NB4 (cell line): ENCODE results near the gene ELMO3.

Experiments used
- MYC ChIP-seq: IDR thresholded peaks from 2 replicates; pipeline ENCODE4 v1.6.1; 2011; ENCODE audit warnings: low read depth, low read length
- POLR2A ChIP-seq: IDR thresholded peaks from 2 replicates; pipeline ENCODE4 v1.6.1; 2011; ENCODE audit warnings: mild to moderate bottlenecking; ENCODE audit not compliant: insufficient read length; ENCODE audit errors: extremely low read depth
- TF ChIP-seq, protein P1 (sequence below): IDR thresholded peaks from one replicate; pipeline ENCODE4 v1.5.1; 2012; ENCODE audit warnings: low read depth, low read length

- TF ChIP-seq, protein P1, sequence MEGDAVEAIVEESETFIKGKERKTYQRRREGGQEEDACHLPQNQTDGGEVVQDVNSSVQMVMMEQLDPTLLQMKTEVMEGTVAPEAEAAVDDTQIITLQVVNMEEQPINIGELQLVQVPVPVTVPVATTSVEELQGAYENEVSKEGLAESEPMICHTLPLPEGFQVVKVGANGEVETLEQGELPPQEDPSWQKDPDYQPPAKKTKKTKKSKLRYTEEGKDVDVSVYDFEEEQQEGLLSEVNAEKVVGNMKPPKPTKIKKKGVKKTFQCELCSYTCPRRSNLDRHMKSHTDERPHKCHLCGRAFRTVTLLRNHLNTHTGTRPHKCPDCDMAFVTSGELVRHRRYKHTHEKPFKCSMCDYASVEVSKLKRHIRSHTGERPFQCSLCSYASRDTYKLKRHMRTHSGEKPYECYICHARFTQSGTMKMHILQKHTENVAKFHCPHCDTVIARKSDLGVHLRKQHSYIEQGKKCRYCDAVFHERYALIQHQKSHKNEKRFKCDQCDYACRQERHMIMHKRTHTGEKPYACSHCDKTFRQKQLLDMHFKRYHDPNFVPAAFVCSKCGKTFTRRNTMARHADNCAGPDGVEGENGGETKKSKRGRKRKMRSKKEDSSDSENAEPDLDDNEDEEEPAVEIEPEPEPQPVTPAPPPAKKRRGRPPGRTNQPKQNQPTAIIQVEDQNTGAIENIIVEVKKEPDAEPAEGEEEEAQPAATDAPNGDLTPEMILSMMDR, result no peak
- TF ChIP-seq MYC, result no peak
- no peak for TF ChIP-seq POLR2A
Observed at GRCh38 chr16:67249178-67250044, 50.5 kb downstream of the ELMO3 start.
